PC-3 (cell line): ENCODE data around the gene PCDH20. TPM values are rescaled to one million over a fixed set of nuclear protein-coding genes. Genes with fewer than 3 reads are reported as not detected.

Experiments used
- ATAC-seq: fragments of 200-7000 bp; cut with Tn5 transposase; 2 replicates; pipeline ENCODE4 v1.9.1; 2020; ENCODE audit warnings: mild to moderate bottlenecking, moderate library complexity
- BruUV-seq: library from RNA; stranded (reverse); fragments of 400-500 nt; replicated peaks from 2 replicates; lab custom pipeline; 2021; lab: Mats Ljungman, UMichigan
- CTCF ChIA-PET: fragments of 300-600 bp; sonication (Branson Sonifier 250); formaldehyde crosslinking; loops from one replicate; lab custom pipeline; 2022; ENCODE audit warnings: antibody characterized with exemption; lab: Charles Lee
- POLR2A ChIA-PET: fragments of 300-600 bp; sonication (Branson Sonifier 250); formaldehyde crosslinking; loops from one replicate; lab custom pipeline; 2022; ENCODE audit warnings: antibody characterized with exemption; ENCODE audit not compliant: unreplicated experiment; lab: Charles Lee
- DNase-seq: peaks from one replicate; pipeline ENCODE4 v3.0.0-alpha.2; 2015
- H2AFZ ChIP-seq: fragments of 300-600 bp; sonication (generic); 2 replicates; pipeline ENCODE4 v1.6.0; 2016; ENCODE audit warnings: antibody characterized with exemption, low read length
- H3F3A ChIP-seq: fragments of 300-600 bp; sonication (generic); one replicate; pipeline ENCODE4 v1.6.0; 2017; ENCODE audit warnings: antibody characterized with exemption, low read length, control low read depth, mild to moderate bottlenecking; ENCODE audit not compliant: unreplicated experiment
- H3K27ac ChIP-seq: fragments of 300-600 bp; sonication (generic); 2 replicates; pipeline ENCODE4 v1.5.1; 2016; ENCODE audit warnings: mild to moderate bottlenecking, low read length
- H3K27me3 ChIP-seq: fragments of 300-600 bp; sonication (generic); 2 replicates; pipeline ENCODE4 v1.6.1; 2016; ENCODE audit warnings: low read length, mixed read lengths
- H3K36me3 ChIP-seq: fragments of 300-600 bp; sonication (generic); 2 replicates; pipeline ENCODE4 v1.6.1; 2016; ENCODE audit warnings: low read depth, mixed run types, low read length, mixed read lengths
- H3K4me1 ChIP-seq: fragments of 300-600 bp; sonication (generic); 2 replicates; pipeline ENCODE4 v1.5.1; 2016; ENCODE audit warnings: low read length; ENCODE audit not compliant: insufficient read depth
- H3K4me2 ChIP-seq: fragments of 300-600 bp; sonication (generic); 2 replicates; pipeline ENCODE4 v1.6.0; 2016; ENCODE audit warnings: low read length
- H3K4me3 ChIP-seq: fragments of 300-600 bp; sonication (generic); 2 replicates; pipeline ENCODE4 v1.5.1; 2016; ENCODE audit warnings: mild to moderate bottlenecking, low read length, mixed read lengths
- H3K79me2 ChIP-seq: fragments of 300-600 bp; sonication (generic); 2 replicates; pipeline ENCODE4 v1.6.1; 2017; ENCODE audit warnings: low read length, mixed read lengths
- H3K9ac ChIP-seq: fragments of 300-600 bp; sonication (generic); 2 replicates; pipeline ENCODE4 v1.6.0; 2016; ENCODE audit warnings: mild to moderate bottlenecking, low read length
- H3K9me2 ChIP-seq: fragments of 300-600 bp; sonication (generic); replicated peaks from 2 replicates; pipeline ENCODE4 v1.6.1; 2016; ENCODE audit warnings: mixed run types, low read length, mixed read lengths
- H3K9me3 ChIP-seq: fragments of 300-600 bp; sonication (generic); 2 replicates; pipeline ENCODE4 v1.6.1; 2016; ENCODE audit warnings: low read length, mixed read lengths
- H4K20me1 ChIP-seq: fragments of 300-600 bp; sonication (generic); 2 replicates; pipeline ENCODE4 v1.6.1; 2016; ENCODE audit warnings: low read length, mixed read lengths
- EZH2 ChIP-seq: fragments of 300-600 bp; sonication (generic); IDR thresholded peaks from one replicate; pipeline ENCODE4 v1.6.1; 2017; ENCODE audit warnings: antibody characterized with exemption, mild to moderate bottlenecking, low read length; ENCODE audit not compliant: unreplicated experiment
- EZH2phosphoT487 ChIP-seq: fragments of 300-600 bp; sonication (generic); IDR thresholded peaks from 2 replicates; pipeline ENCODE4 v1.6.1; 2018; ENCODE audit warnings: mild to moderate bottlenecking, antibody characterized with exemption, low read length, borderline replicate concordance
- intact Hi-C: fragments of 100-400 bp; cut with micrococcal nuclease; formaldehyde crosslinking; loops from 2 replicates; pipeline ENCODE4 v1.9.0; 2023
- total RNA-seq: library from RNA; depleted of rRNA; stranded (reverse); fragments of >200 nt; gene quantifications from 2 replicates; pipeline ENCODE4 v1.2.3, GENCODE V29; 2014
- TF ChIP-seq, protein P1 (sequence below): fragments of 300-600 bp; sonication (generic); conservative IDR thresholded peaks from 2 replicates; pipeline ENCODE4 v1.5.1; 2017; ENCODE audit warnings: antibody characterized with exemption, low read depth, mild to moderate bottlenecking, low read length

The PCDH20 gene
- total RNA-seq, 1 experiment from 2014 or later = 0.62 TPM

- no peak overlapping the region for H3K4me2 ChIP-seq
- H4K20me1 ChIP-seq = no peaks in the 10 kb centered on the region
- H3K4me3 ChIP-seq = no peak overlapping the region
- no peaks in the 10 kb centered on the region for H3K9me3 ChIP-seq
- TF ChIP-seq EZH2phosphoT487 = no peak
- TF ChIP-seq, protein P1, sequence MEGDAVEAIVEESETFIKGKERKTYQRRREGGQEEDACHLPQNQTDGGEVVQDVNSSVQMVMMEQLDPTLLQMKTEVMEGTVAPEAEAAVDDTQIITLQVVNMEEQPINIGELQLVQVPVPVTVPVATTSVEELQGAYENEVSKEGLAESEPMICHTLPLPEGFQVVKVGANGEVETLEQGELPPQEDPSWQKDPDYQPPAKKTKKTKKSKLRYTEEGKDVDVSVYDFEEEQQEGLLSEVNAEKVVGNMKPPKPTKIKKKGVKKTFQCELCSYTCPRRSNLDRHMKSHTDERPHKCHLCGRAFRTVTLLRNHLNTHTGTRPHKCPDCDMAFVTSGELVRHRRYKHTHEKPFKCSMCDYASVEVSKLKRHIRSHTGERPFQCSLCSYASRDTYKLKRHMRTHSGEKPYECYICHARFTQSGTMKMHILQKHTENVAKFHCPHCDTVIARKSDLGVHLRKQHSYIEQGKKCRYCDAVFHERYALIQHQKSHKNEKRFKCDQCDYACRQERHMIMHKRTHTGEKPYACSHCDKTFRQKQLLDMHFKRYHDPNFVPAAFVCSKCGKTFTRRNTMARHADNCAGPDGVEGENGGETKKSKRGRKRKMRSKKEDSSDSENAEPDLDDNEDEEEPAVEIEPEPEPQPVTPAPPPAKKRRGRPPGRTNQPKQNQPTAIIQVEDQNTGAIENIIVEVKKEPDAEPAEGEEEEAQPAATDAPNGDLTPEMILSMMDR = no peak
- TF ChIP-seq EZH2 = no peak
- ATAC-seq = no peak
- no peaks in the 10 kb centered on the region for H3K36me3 ChIP-seq
- POLR2A ChIA-PET = no interaction called here
- intact Hi-C loops = loop anchor here (1.0 kb wide), 3 partner anchors 124 to 783 kb away; no protein-coding TSS in a partner anchor
- no TSS peak for BruUV-seq
- no peak overlapping the region for H3K9ac ChIP-seq
- CTCF ChIA-PET = interaction anchor here (1.1 kb wide), 1 partner anchor 124 kb away, joined by 6 read pairs; no protein-coding TSS in a partner anchor
- no peak overlapping the region for H2AFZ ChIP-seq
- H3K4me1 ChIP-seq = no peaks in the 10 kb centered on the region
- H3K79me2 ChIP-seq = no peaks in the 10 kb centered on the region
- no peak for DNase-seq
- no peak overlapping the region for H3K27ac ChIP-seq
- H3F3A ChIP-seq = no peaks in the 10 kb centered on the region
- no peaks in the 10 kb centered on the region for H3K9me2 ChIP-seq
- H3K27me3 ChIP-seq = no peaks in the 10 kb centered on the region
Observed at GRCh38 chr13:61410266-61410665, 5.4 kb downstream of the PCDH20 start.

DNA sequence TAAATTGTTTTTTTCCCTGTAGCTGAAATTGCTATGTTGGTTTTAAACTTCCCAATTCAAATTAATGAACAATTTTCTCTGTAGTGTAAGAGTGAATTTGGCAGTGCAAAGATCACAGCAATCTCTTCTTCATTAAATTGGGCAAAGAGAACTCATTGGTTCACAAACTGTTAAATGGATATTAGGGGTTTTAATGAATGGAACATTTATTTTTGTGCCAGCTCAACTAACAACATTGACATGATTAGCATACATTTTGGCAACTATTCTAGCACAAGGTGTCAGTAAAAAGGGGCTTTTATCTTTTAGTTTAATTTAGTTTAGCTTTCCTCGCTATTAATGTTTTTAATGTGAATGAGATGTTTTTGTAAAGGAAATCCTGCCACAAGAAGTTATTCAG lies 7.1 kb downstream of the PCDH20 start:
- Histone ChIP-seq H3F3A (no peaks in the 10 kb centered on the region), H3K27ac (no peak overlapping the region), H3K9me3 (no peaks in the 10 kb centered on the region), H3K27me3 (no peaks in the 10 kb centered on the region), H2AFZ (no peak overlapping the region), H3K9ac (no peak overlapping the region), H3K36me3 (no peaks in the 10 kb centered on the region), H3K4me1 (no peaks in the 10 kb centered on the region), H3K4me3 (no peak overlapping the region), H3K9me2 (no peaks in the 10 kb centered on the region), H4K20me1 (no peaks in the 10 kb centered on the region), H3K4me2 (no peak overlapping the region), H3K79me2 (no peaks in the 10 kb centered on the region)
- intact Hi-C loops = no loop called here
- ChIA-PET POLR2A (no interaction called here), CTCF (no interaction called here)
- TF ChIP-seq EZH2 (no peak), EZH2phosphoT487 (no peak)
- TF ChIP-seq, protein P1 = no peak
- BruUV-seq = no TSS peak
- ATAC-seq = no peak
- DNase-seq = no peak

GRCh38 chr13:61406275-61406674 lies 9.4 kb downstream of the PCDH20 start:
- TF ChIP-seq, protein P1 = no peak
- no peak for TF ChIP-seq EZH2
- no peak for TF ChIP-seq EZH2phosphoT487
- no peak overlapping the region for H3K9ac ChIP-seq
- no peaks in the 10 kb centered on the region for H4K20me1 ChIP-seq
- H2AFZ ChIP-seq = no peak overlapping the region
- BruUV-seq = no TSS peak
- no peaks in the 10 kb centered on the region for H3K4me1 ChIP-seq
- H3K9me3 ChIP-seq = no peaks in the 10 kb centered on the region
- no peaks in the 10 kb centered on the region for H3K27me3 ChIP-seq
- H3K27ac ChIP-seq = no peak overlapping the region
- no peak for DNase-seq
- ATAC-seq = no peak
- no peaks in the 10 kb centered on the region for H3K79me2 ChIP-seq
- no peaks in the 10 kb centered on the region for H3K9me2 ChIP-seq
- no peaks in the 10 kb centered on the region for H3F3A ChIP-seq
- CTCF ChIA-PET = no interaction called here
- POLR2A ChIA-PET = no interaction called here
- H3K4me2 ChIP-seq = no peak overlapping the region
- intact Hi-C loops = no loop called here
- H3K36me3 ChIP-seq = no peaks in the 10 kb centered on the region
- H3K4me3 ChIP-seq = no peak overlapping the region
